ENCODE results near the gene CCNQ. TPM values are rescaled to one million over a fixed set of nuclear protein-coding genes. Genes with fewer than 3 reads are reported as not detected.

CCNQ gene
- total and polyA plus RNA-seq, 10 of the 15 experiments (the other 5 are each of a cell fraction or from before 2014, with no cell fraction given) = 0.45 to 36.2 (median 18.2) TPM

DNA sequence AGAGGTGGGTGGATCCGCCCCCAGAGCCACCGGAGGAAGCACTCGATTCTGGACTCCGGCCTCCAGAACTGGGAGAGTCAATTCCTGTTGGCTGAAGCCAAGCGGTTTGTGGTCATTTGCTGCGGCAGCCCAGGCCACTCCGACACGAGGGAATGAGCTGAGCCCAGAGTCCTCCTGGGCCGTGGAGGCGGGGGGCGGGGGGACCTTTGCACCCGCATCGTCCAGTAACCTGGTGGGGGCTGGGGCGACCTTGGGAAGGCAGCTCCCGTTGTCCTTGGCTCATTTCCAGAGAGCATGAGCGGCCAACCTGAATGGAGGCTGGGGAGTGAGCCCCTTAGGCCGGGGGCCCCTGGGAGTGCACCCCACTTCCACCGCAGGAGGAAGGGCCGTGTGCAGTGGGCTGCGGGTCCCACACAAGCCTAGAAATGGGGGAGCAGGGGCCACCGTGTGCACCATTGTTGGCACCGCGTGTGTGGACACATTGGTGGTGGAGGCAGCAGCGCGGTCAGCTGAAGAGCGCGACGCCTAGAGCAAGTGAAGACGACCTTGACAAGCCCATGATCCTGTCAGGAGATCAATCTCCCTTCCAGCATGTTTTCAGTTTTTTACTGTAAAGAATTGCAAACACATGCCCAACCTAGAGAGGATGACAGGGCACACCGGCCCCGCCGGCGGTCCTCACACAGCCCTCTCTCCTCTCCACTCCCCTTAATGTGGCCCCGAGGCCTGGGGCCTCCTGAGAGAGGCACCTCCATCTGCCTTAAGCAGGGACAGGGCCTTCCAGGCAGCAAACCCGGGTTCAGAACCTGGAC lies 28.1 kb upstream of the CCNQ start (continued):
- TF ChIP-seq, protein P1, sequence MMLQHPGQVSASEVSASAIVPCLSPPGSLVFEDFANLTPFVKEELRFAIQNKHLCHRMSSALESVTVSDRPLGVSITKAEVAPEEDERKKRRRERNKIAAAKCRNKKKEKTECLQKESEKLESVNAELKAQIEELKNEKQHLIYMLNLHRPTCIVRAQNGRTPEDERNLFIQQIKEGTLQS (IDR thresholded peaks at IDR 0.05; ENCODE audit: borderline replicate concordance, extremely low read depth, low read depth, low read length) = no peak
- TF ChIP-seq BCL11A (IDR thresholded peaks at IDR 0.05; ENCODE audit: low read depth, low read length) (no peak), TCF7 (IDR thresholded peaks at IDR 0.05; ENCODE audit: borderline replicate concordance) (no peak), RFX5 (IDR thresholded peaks at IDR 0.05; ENCODE audit: low read depth, low read length) (no peak), ETV6 (conservative IDR thresholded peaks at IDR 0.05 in 1 of 2, IDR thresholded peaks at IDR 0.05 in 1 of 2; ENCODE audit: borderline replicate concordance in 1 of 2, low read depth in 1 of 2) (no peak)
- TF ChIP-seq, protein P2, sequence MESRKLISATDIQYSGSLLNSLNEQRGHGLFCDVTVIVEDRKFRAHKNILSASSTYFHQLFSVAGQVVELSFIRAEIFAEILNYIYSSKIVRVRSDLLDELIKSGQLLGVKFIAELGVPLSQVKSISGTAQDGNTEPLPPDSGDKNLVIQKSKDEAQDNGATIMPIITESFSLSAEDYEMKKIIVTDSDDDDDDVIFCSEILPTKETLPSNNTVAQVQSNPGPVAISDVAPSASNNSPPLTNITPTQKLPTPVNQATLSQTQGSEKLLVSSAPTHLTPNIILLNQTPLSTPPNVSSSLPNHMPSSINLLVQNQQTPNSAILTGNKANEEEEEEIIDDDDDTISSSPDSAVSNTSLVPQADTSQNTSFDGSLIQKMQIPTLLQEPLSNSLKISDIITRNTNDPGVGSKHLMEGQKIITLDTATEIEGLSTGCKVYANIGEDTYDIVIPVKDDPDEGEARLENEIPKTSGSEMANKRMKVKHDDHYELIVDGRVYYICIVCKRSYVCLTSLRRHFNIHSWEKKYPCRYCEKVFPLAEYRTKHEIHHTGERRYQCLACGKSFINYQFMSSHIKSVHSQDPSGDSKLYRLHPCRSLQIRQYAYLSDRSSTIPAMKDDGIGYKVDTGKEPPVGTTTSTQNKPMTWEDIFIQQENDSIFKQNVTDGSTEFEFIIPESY (IDR thresholded peaks at IDR 0.05) = no peak

DNA sequence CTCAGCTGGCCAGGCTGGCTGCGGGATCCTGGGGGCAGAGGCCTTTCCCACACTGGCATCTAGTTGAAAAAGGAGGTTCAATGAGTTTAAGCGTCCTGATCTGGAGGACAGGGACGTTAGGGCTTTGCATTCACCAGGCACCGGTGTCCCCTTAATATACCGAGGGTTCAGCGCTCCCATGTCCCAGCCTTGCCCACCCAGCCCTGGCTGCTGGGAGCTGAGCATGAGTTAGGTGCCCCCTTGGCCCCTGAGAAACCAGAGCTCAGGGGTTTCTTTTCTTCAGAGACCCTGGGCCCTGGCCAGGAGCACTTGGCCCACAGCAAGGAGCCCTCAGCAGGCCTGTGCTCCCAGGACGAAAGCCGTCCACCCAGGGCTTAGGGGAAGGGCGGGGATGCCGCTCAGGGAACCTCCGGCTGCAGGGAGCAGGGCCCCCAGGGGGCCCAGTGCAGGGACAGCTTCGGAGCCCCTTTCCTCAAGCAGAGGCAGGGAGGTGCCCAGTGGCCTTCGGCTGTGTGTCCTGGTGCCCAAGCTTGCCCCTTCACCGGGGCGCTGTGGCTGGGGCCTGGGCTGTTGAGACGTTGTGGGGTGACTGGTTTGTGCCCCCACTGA lies 27.2 kb upstream of the CCNQ start:
- FAIRE-seq = no peak
- H3K9ac ChIP-seq (ENCODE audit: control insufficient read depth, insufficient read depth, low read length) = no peak overlapping the region
- intact Hi-C loops (cut with micrococcal nuclease; ENCODE audit: unreplicated experiment) (no loop called here), in situ Hi-C loops (cut with MboI) (no loop called here)
- H3K4me1 ChIP-seq (ENCODE audit: control insufficient read depth, insufficient read depth, low read length) = no peaks in the 10 kb centered on the region
- no peaks in the 10 kb centered on the region for H3K79me2 ChIP-seq (ENCODE audit: control insufficient read depth, insufficient read depth, low read length)
- RAD21 ChIA-PET (ENCODE audit: unreplicated experiment) = no interaction called here
- no peak for ATAC-seq
- SMC1A ChIA-PET (ENCODE audit: uncharacterized antibody, unreplicated experiment) = no interaction called here
- H3K36me3 ChIP-seq (ENCODE audit: control insufficient read depth in 2 of 2, insufficient read depth in 2 of 2, low read length in 1 of 2) = no peaks in the 10 kb centered on the region
- H3K27ac ChIP-seq (ENCODE audit: control insufficient read depth, insufficient read depth) = no peak overlapping the region
- CTCF ChIA-PET = no interaction called here
- POLR2A ChIA-PET = no interaction called here
- H3K9me3 ChIP-seq (replicated peaks; ENCODE audit: control insufficient read depth, insufficient read depth, low read length) = no peaks in the 10 kb centered on the region; the same call in 2 of the 3 replicates
- no peak overlapping the region for H3K4me3 ChIP-seq
- BruUV-seq (replicated peaks) = no TSS peak
- H3K4me2 ChIP-seq (ENCODE audit: control insufficient read depth, insufficient read depth) = no peak overlapping the region
- H2AFZ ChIP-seq (ENCODE audit: control insufficient read depth, low read depth, low read length) = no peak overlapping the region
- WGBS (ENCODE audit: insufficient coverage, insufficient replicate concordance, low lambda C conversion rate, missing lambda C conversion rate) = 31% methylated on average over 15 of the region's 16 CpGs
- DNase-seq (ENCODE audit: low read depth, low spot score) = no peak
- H3K27me3 ChIP-seq (replicated peaks in 1 of 2; ENCODE audit: control insufficient read depth in 2 of 2, insufficient read depth in 2 of 2, low read length in 1 of 2) = no peaks in the 10 kb centered on the region; a peak in 3 of 4 replicates
- no peaks in the 10 kb centered on the region for H4K20me1 ChIP-seq (ENCODE audit: control insufficient read depth, insufficient read depth)
- TF ChIP-seq NFIC (IDR thresholded peaks at IDR 0.05; ENCODE audit: low read depth, low read length) (no peak), YY1 (IDR thresholded peaks at IDR 0.05; ENCODE audit: low read depth, low read length) (no peak), CHD2 (IDR thresholded peaks at IDR 0.05; ENCODE audit: borderline replicate concordance, low read depth, low read length) (no peak), POLR2A (IDR thresholded peaks at IDR 0.05; ENCODE audit: low read depth, low read length) (no peak), SRF (IDR thresholded peaks at IDR 0.05; ENCODE audit: low read depth in 2 of 2, low read length in 2 of 2) (no peak)
- TF ChIP-seq, protein P3, sequence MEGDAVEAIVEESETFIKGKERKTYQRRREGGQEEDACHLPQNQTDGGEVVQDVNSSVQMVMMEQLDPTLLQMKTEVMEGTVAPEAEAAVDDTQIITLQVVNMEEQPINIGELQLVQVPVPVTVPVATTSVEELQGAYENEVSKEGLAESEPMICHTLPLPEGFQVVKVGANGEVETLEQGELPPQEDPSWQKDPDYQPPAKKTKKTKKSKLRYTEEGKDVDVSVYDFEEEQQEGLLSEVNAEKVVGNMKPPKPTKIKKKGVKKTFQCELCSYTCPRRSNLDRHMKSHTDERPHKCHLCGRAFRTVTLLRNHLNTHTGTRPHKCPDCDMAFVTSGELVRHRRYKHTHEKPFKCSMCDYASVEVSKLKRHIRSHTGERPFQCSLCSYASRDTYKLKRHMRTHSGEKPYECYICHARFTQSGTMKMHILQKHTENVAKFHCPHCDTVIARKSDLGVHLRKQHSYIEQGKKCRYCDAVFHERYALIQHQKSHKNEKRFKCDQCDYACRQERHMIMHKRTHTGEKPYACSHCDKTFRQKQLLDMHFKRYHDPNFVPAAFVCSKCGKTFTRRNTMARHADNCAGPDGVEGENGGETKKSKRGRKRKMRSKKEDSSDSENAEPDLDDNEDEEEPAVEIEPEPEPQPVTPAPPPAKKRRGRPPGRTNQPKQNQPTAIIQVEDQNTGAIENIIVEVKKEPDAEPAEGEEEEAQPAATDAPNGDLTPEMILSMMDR (IDR thresholded peaks at IDR 0.05 in 2 of 3, conservative IDR thresholded peaks at IDR 0.05 in 1 of 3; ENCODE audit: control insufficient read depth in 2 of 3, extremely low read depth in 1 of 3, insufficient read depth in 1 of 3, low read depth in 3 of 3, low read length in 3 of 3) = no peak
- TF ChIP-seq, protein P4, sequence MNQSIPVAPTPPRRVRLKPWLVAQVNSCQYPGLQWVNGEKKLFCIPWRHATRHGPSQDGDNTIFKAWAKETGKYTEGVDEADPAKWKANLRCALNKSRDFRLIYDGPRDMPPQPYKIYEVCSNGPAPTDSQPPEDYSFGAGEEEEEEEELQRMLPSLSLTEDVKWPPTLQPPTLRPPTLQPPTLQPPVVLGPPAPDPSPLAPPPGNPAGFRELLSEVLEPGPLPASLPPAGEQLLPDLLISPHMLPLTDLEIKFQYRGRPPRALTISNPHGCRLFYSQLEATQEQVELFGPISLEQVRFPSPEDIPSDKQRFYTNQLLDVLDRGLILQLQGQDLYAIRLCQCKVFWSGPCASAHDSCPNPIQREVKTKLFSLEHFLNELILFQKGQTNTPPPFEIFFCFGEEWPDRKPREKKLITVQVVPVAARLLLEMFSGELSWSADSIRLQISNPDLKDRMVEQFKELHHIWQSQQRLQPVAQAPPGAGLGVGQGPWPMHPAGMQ (IDR thresholded peaks at IDR 0.05; ENCODE audit: borderline replicate concordance) = no peak

Measured in GM12878 (cell line).